GM12878 (cell line): ENCODE measurements around the gene OR2B2. TPM values are rescaled to one million over a fixed set of nuclear protein-coding genes. Genes with fewer than 3 reads are reported as not detected.

Source experiments
- BCL11A ChIP-seq: IDR thresholded peaks from 2 replicates; pipeline ENCODE4 v1.6.1; 2011; ENCODE audit warnings: low read depth, low read length
- CEBPB ChIP-seq, 2 experiments: fragments of 150-350 bp in 1 of 2; IDR thresholded peaks; 2 replicates each; pipeline ENCODE4 v1.6.1; 2012 to 2014; ENCODE audit warnings: low read depth in 2 of 2, low read length in 2 of 2, borderline replicate concordance in 1 of 2, inconsistent platforms in 1 of 2
- CREB1 ChIP-seq: IDR thresholded peaks from 2 replicates; pipeline ENCODE4 v1.6.1; 2012; ENCODE audit warnings: low read depth, mild to moderate bottlenecking, inconsistent platforms
- DPF2 ChIP-seq: fragments of 450-650 bp; IDR thresholded peaks from 2 replicates; pipeline ENCODE4 v1.6.1; 2017; ENCODE audit warnings: mild to moderate bottlenecking
- FOXM1 ChIP-seq: IDR thresholded peaks from 2 replicates; pipeline ENCODE4 v1.6.1; 2012; ENCODE audit warnings: low read depth, mild to moderate bottlenecking, inconsistent platforms, low read length, moderate library complexity
- LARP7 ChIP-seq: fragments of 450-650 bp; IDR thresholded peaks from 2 replicates; pipeline ENCODE4 v1.6.1; 2017; ENCODE audit warnings: mild to moderate bottlenecking
- MAX ChIP-seq: IDR thresholded peaks from 2 replicates; pipeline ENCODE4 v1.6.1; 2012; ENCODE audit warnings: low read depth, low read length, improper control_type of control experiment
- MYC ChIP-seq: IDR thresholded peaks from 2 replicates; pipeline ENCODE4 v1.6.1; 2011; ENCODE audit warnings: mild to moderate bottlenecking, low read length, moderate library complexity, inconsistent platforms; ENCODE audit not compliant: insufficient read depth, insufficient replicate concordance, insufficient read length, severe bottlenecking
- NR2C1 ChIP-seq: fragments of 450-650 bp; IDR thresholded peaks from 2 replicates; pipeline ENCODE4 v1.6.1; 2017; ENCODE audit warnings: antibody characterized with exemption, mild to moderate bottlenecking, moderate library complexity
- PAX5 ChIP-seq: IDR thresholded peaks from 2 replicates; pipeline ENCODE4 v1.6.1; 2011; ENCODE audit warnings: low read depth, low read length, borderline replicate concordance
- POU2F2 ChIP-seq: IDR thresholded peaks from 3 replicates; pipeline ENCODE4 v1.6.1; 2011; ENCODE audit warnings: low read depth, mild to moderate bottlenecking, low read length, borderline replicate concordance
- SIX5 ChIP-seq: IDR thresholded peaks from 2 replicates; pipeline ENCODE4 v1.6.1; 2011; ENCODE audit warnings: mild to moderate bottlenecking, low read depth, low read length, moderate library complexity; ENCODE audit not compliant: severe bottlenecking
- STAT1 ChIP-seq: fragments of 450-650 bp; conservative IDR thresholded peaks from 2 replicates; pipeline ENCODE4 v1.6.1; 2014; ENCODE audit warnings: antibody characterized with exemption, mild to moderate bottlenecking
- STAT3 ChIP-seq: IDR thresholded peaks from 2 replicates; pipeline ENCODE4 v1.6.1; 2011; ENCODE audit warnings: low read depth, low read length, improper control_type of control experiment
- ZNF274 ChIP-seq: IDR thresholded peaks from one replicate; pipeline ENCODE4 v1.8.0; 2011; ENCODE audit not compliant: insufficient read length, insufficient read depth
- ZSCAN29 ChIP-seq: fragments of 450-650 bp; IDR thresholded peaks from 2 replicates; pipeline ENCODE4 v1.6.1; 2017; ENCODE audit warnings: mild to moderate bottlenecking, moderate library complexity
- polyA plus RNA-seq, 11 experiments: library from polyadenylated mRNA; depleted of rRNA in 4 of 11; unstranded in 6 of 11; stranded (reverse) in 5 of 11; fragments of >200 nt; fragmentation: Nextera tagmentation in 4 of 11; fragmentation: Illumina TruSeq in 1 of 11; extraction: Ambion mirVana in 4 of 11; extraction: Trizol in 1 of 11; gene quantifications; 1 replicate in 1 of 11; 2 replicates in 10 of 11; pipeline versions ENCODE4 v1.2.1 to v1.2.3, GENCODE V29; 2011 to 2016; ENCODE audit warnings: inconsistent platforms in 2 of 11, missing spikeins in 2 of 11, low read depth in 1 of 11
- total RNA-seq, 4 experiments: library from RNA; depleted of rRNA in 3 of 4; stranded (reverse); fragments of >200 nt in 3 of 4; fragmentation: Illumina TruSeq in 1 of 4; extraction: Trizol in 1 of 4; gene quantifications; 2 replicates each; pipeline versions ENCODE4 v1.2.1 to v1.2.3, GENCODE V29; 2013 to 2021
- TF ChIP-seq, protein P1 (sequence below): fragments of 450-650 bp; IDR thresholded peaks from 2 replicates; pipeline ENCODE4 v1.6.1; 2014; ENCODE audit warnings: mild to moderate bottlenecking
- TF ChIP-seq, protein P2 (sequence below): fragments of 450-650 bp; IDR thresholded peaks from 2 replicates; pipeline ENCODE4 v1.6.1; 2017; ENCODE audit warnings: antibody characterized with exemption, mild to moderate bottlenecking, moderate library complexity
- TF ChIP-seq, protein P3 (sequence below): fragments of 150-350 bp; IDR thresholded peaks from 2 replicates; pipeline ENCODE4 v1.6.1; 2016; ENCODE audit warnings: low read depth, low read length
- TF ChIP-seq, protein P4 (sequence below): fragments of 450-650 bp; IDR thresholded peaks from 2 replicates; pipeline ENCODE4 v1.6.1; 2017; ENCODE audit warnings: mild to moderate bottlenecking, low read depth, inconsistent platforms; ENCODE audit not compliant: poor library complexity, severe bottlenecking

Gene OR2B2
- total and polyA plus RNA-seq, 10 of the 15 experiments (the other 5 are each of a cell fraction or from before 2014, with no cell fraction given), result not detected

DNA sequence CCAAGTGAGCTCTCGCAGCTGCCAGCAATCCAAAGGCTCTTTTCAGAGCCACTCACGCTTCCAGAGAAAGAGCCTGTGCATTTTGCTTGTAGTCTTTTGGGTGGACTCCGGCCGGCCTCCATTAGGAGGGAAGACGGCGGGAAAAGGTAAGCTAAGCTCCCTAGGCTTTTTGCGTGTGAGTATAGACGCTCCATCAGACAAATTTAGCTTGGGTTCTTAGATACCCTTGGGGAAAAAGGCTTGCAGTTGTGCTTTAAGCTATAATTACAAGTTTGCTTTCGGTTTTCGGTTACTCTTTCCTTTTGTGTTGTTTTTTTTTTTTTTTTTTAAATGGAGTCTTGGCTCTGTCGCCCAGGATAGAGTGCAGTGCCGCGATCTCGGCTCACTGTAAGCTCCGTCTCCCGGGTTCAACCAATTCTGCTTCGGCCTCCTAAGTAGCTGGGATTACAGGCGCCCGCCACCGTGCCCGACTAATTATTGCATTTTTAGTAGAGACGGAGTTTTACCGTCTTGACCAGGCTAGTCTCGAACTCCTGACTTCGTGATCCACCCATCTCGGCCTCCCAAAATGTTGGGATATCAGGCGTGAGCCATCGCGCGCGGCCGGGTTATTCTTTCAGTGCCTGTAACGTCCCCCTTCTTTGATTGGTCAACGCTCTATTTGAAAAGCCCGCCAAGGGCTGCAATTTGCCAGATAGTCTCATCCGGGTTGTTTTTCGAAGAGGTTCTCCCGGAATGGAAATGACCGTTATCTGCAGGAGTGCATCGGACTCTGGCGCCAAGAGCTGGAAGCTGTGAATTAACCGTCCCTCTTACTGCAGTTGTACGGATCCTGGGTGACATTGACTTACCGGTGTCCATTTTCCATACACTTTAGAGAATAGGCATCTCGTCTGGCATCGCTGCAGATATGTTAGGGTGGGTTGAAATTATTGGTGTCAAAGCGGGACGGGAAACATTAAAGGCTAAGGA lies 18.1 kb downstream of the OR2B2 start (continued):
- TF ChIP-seq MAX (no peak), PAX5 (no peak), CREB1 (0 out of 2 replicates have a peak, but pooled peaks have one; percentile 22), DPF2 (no peak), NR2C1 (peak; percentile 21; the same call in 1 of the 2 replicates), CEBPB (IDR thresholded peaks at IDR 0.05; ENCODE audit: borderline replicate concordance in 1 of 2, low read depth in 2 of 2, low read length in 2 of 2) (no peak), SIX5 (no peak), FOXM1 (peak; percentile 88), STAT1 (no peak), MYC (no peak), POU2F2 (no peak; the same call in 2 of the 3 replicates), LARP7 (no peak), STAT3 (no peak), ZNF274 (no peak), ZSCAN29 (no peak), BCL11A (no peak)
- TF ChIP-seq, protein P1, sequence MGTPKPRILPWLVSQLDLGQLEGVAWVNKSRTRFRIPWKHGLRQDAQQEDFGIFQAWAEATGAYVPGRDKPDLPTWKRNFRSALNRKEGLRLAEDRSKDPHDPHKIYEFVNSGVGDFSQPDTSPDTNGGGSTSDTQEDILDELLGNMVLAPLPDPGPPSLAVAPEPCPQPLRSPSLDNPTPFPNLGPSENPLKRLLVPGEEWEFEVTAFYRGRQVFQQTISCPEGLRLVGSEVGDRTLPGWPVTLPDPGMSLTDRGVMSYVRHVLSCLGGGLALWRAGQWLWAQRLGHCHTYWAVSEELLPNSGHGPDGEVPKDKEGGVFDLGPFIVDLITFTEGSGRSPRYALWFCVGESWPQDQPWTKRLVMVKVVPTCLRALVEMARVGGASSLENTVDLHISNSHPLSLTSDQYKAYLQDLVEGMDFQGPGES, result no peak
- TF ChIP-seq, protein P2, sequence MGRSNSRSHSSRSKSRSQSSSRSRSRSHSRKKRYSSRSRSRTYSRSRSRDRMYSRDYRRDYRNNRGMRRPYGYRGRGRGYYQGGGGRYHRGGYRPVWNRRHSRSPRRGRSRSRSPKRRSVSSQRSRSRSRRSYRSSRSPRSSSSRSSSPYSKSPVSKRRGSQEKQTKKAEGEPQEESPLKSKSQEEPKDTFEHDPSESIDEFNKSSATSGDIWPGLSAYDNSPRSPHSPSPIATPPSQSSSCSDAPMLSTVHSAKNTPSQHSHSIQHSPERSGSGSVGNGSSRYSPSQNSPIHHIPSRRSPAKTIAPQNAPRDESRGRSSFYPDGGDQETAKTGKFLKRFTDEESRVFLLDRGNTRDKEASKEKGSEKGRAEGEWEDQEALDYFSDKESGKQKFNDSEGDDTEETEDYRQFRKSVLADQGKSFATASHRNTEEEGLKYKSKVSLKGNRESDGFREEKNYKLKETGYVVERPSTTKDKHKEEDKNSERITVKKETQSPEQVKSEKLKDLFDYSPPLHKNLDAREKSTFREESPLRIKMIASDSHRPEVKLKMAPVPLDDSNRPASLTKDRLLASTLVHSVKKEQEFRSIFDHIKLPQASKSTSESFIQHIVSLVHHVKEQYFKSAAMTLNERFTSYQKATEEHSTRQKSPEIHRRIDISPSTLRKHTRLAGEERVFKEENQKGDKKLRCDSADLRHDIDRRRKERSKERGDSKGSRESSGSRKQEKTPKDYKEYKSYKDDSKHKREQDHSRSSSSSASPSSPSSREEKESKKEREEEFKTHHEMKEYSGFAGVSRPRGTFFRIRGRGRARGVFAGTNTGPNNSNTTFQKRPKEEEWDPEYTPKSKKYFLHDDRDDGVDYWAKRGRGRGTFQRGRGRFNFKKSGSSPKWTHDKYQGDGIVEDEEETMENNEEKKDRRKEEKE, result no peak
- TF ChIP-seq, protein P3, sequence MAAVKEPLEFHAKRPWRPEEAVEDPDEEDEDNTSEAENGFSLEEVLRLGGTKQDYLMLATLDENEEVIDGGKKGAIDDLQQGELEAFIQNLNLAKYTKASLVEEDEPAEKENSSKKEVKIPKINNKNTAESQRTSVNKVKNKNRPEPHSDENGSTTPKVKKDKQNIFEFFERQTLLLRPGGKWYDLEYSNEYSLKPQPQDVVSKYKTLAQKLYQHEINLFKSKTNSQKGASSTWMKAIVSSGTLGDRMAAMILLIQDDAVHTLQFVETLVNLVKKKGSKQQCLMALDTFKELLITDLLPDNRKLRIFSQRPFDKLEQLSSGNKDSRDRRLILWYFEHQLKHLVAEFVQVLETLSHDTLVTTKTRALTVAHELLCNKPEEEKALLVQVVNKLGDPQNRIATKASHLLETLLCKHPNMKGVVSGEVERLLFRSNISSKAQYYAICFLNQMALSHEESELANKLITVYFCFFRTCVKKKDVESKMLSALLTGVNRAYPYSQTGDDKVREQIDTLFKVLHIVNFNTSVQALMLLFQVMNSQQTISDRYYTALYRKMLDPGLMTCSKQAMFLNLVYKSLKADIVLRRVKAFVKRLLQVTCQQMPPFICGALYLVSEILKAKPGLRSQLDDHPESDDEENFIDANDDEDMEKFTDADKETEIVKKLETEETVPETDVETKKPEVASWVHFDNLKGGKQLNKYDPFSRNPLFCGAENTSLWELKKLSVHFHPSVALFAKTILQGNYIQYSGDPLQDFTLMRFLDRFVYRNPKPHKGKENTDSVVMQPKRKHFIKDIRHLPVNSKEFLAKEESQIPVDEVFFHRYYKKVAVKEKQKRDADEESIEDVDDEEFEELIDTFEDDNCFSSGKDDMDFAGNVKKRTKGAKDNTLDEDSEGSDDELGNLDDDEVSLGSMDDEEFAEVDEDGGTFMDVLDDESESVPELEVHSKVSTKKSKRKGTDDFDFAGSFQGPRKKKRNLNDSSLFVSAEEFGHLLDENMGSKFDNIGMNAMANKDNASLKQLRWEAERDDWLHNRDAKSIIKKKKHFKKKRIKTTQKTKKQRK, result no peak
- TF ChIP-seq, protein P4, sequence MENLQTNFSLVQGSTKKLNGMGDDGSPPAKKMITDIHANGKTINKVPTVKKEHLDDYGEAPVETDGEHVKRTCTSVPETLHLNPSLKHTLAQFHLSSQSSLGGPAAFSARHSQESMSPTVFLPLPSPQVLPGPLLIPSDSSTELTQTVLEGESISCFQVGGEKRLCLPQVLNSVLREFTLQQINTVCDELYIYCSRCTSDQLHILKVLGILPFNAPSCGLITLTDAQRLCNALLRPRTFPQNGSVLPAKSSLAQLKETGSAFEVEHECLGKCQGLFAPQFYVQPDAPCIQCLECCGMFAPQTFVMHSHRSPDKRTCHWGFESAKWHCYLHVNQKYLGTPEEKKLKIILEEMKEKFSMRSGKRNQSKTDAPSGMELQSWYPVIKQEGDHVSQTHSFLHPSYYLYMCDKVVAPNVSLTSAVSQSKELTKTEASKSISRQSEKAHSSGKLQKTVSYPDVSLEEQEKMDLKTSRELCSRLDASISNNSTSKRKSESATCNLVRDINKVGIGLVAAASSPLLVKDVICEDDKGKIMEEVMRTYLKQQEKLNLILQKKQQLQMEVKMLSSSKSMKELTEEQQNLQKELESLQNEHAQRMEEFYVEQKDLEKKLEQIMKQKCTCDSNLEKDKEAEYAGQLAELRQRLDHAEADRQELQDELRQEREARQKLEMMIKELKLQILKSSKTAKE, result no peak
